Measurements from ENCODE around the gene CLSTN3. TPM values are rescaled to one million over a fixed set of nuclear protein-coding genes. Genes with fewer than 3 reads are reported as not detected.

Gene CLSTN3
- total RNA-seq, 3 donors from 2014 or later: 16.4 to 23.5 (median 18.6) TPM

- Histone ChIP-seq H3K36me3 (ENCODE audit: low read depth) (no peaks in the 10 kb centered on the region), H3K9me3 (no peaks in the 10 kb centered on the region), H3K4me3 (no peak overlapping the region), H3K4me1 (ENCODE audit: low read depth) (peaks cover 5% of the 10 kb centered on the region)
- TF ChIP-seq CTCF (IDR thresholded peaks at IDR 0.05): no peak
- ATAC-seq (no peak), DNase-seq (no peak)
- intact Hi-C loops (cut with DNase I, micrococcal nuclease): loop anchor here in 1 of 2 donors (10.0 kb wide), 1 partner anchor 176 kb away; the partner anchor contains the start of gene ENO2
These were observed 39.0 kb upstream of the CLSTN3 start for GRCh38 chr12:7091171-7091570.

GRCh38 chr12:7091660-7092228 is 38.4 kb upstream of the CLSTN3 start:
- ATAC-seq: peak; percentile 24
- intact Hi-C loops (cut with DNase I, micrococcal nuclease): loop anchor here in 1 of 2 donors (10.0 kb wide), 1 partner anchor 177 kb away; the partner anchor contains the start of gene ENO2

GRCh38 chr12:7092229-7092985 is 37.8 kb upstream of the CLSTN3 start, which contains the start of gene C1R:
TSS of gene C1R (minus strand) at chr12:7092445. CDS start at chr12:7092388, 57 bp downstream.
- TF ChIP-seq CTCF (IDR thresholded peaks at IDR 0.05): peak; percentile 79
- H3K9me3 ChIP-seq: no peaks in the 10 kb centered on the region
- H3K4me1 ChIP-seq (ENCODE audit: low read depth): peaks cover 5% of the 10 kb centered on the region
- intact Hi-C loops (cut with DNase I, micrococcal nuclease): loop anchor here in 1 of 2 donors (10.0 kb wide), 1 partner anchor 178 kb away; the partner anchor contains the start of gene ENO2
- no peaks in the 10 kb centered on the region for H3K36me3 ChIP-seq (ENCODE audit: low read depth)
- H3K4me3 ChIP-seq: no peak within 1 kb of the TSS
- peak; percentile 76 for ATAC-seq
- peak; percentile 76 to 80 (median 76) for DNase-seq

More at GRCh38 chr12:7091660-7092228, 38.4 kb upstream of the CLSTN3 start:
- Histone ChIP-seq H3K36me3 (ENCODE audit: low read depth) (no peaks in the 10 kb centered on the region), H3K4me1 (ENCODE audit: low read depth) (peaks cover 5% of the 10 kb centered on the region), H3K4me3 (no peak overlapping the region), H3K9me3 (no peaks in the 10 kb centered on the region)
- no peak for DNase-seq
- no peak for TF ChIP-seq CTCF (IDR thresholded peaks at IDR 0.05)

- intact Hi-C loops (cut with DNase I, micrococcal nuclease): loop anchor here in 1 of 2 donors (10.0 kb wide), 1 partner anchor 178 kb away; the partner anchor contains the start of gene ENO2
- Histone ChIP-seq H3K4me1 (ENCODE audit: low read depth) (peaks cover 5% of the 10 kb centered on the region), H3K4me3 (no peak overlapping the region), H3K9me3 (no peaks in the 10 kb centered on the region), H3K36me3 (ENCODE audit: low read depth) (no peaks in the 10 kb centered on the region)
- no peak for DNase-seq
- peak; percentile 3 for ATAC-seq
- TF ChIP-seq CTCF (IDR thresholded peaks at IDR 0.05): no peak
These were observed 37.1 kb upstream of the CLSTN3 start for GRCh38 chr12:7092986-7093460.

- TF ChIP-seq CTCF (IDR thresholded peaks at IDR 0.05): no peak
- ATAC-seq (no peak), DNase-seq (no peak)
- H3K4me1 ChIP-seq (ENCODE audit: low read depth): peaks cover 5% of the 10 kb centered on the region
- intact Hi-C loops (cut with DNase I, micrococcal nuclease): loop anchor here in 1 of 2 donors (10.0 kb wide), 1 partner anchor 179 kb away; the partner anchor contains the start of gene ENO2
- H3K9me3 ChIP-seq: no peaks in the 10 kb centered on the region
- no peak overlapping the region for H3K4me3 ChIP-seq
- H3K36me3 ChIP-seq (ENCODE audit: low read depth): no peaks in the 10 kb centered on the region
These were observed 36.7 kb upstream of the CLSTN3 start for GRCh38 chr12:7093486-7093885.

Data from mucosa of descending colon (tissue), 3 donors.